KMS-11 (cell line): Measurements from ENCODE around the gene CAMTA1.

Source experiments
- H2AFZ ChIP-seq: fragments of 200-600 bp; sonication (generic); 2 replicates; pipeline ENCODE4 v1.6.1; 2016; ENCODE audit warnings: antibody characterized with exemption, mixed run types, low read depth
- H3K27ac ChIP-seq: fragments of 200-600 bp; sonication (generic); 2 replicates; pipeline ENCODE4 v1.6.1; 2016; ENCODE audit warnings: mild to moderate bottlenecking, mixed run types
- H3K27me3 ChIP-seq: fragments of 200-600 bp; sonication (generic); 2 replicates; pipeline ENCODE4 v1.6.1; 2017; ENCODE audit warnings: mild to moderate bottlenecking, low read depth, mixed run types, moderate library complexity; ENCODE audit not compliant: insufficient read depth
- H3K36me3 ChIP-seq: fragments of 200-600 bp; sonication (generic); 2 replicates; pipeline ENCODE4 v1.6.1; 2017; ENCODE audit warnings: mild to moderate bottlenecking, mixed run types; ENCODE audit not compliant: insufficient read depth
- H3K4me1 ChIP-seq: fragments of 200-600 bp; sonication (generic); 2 replicates; pipeline ENCODE4 v1.6.1; 2016; ENCODE audit warnings: mild to moderate bottlenecking, low read depth, mixed run types; ENCODE audit not compliant: poor library complexity, severe bottlenecking
- H3K4me2 ChIP-seq: fragments of 200-600 bp; sonication (generic); 2 replicates; pipeline ENCODE4 v1.7.0; 2016; ENCODE audit warnings: mild to moderate bottlenecking, mixed run types
- H3K4me3 ChIP-seq: fragments of 200-600 bp; sonication (generic); IDR thresholded peaks from 2 replicates; pipeline ENCODE4 v1.6.1; 2017; ENCODE audit warnings: low read depth, low read length, mixed read lengths; ENCODE audit not compliant: insufficient read depth
- H3K79me2 ChIP-seq: fragments of 200-600 bp; sonication (generic); 2 replicates; pipeline ENCODE4 v1.6.1; 2016; ENCODE audit warnings: low read depth, mixed run types; ENCODE audit not compliant: insufficient read depth
- H3K9ac ChIP-seq: fragments of 200-600 bp; sonication (generic); 2 replicates; pipeline ENCODE4 v1.6.1; 2016; ENCODE audit warnings: mild to moderate bottlenecking, mixed run types
- H4K20me1 ChIP-seq: fragments of 200-600 bp; sonication (generic); 2 replicates; pipeline ENCODE4 v1.6.1; 2016; ENCODE audit warnings: mild to moderate bottlenecking, mixed run types; ENCODE audit not compliant: insufficient read depth
- TF ChIP-seq, protein P1 (sequence below): fragments of 200-600 bp; sonication (generic); conservative IDR thresholded peaks from 2 replicates; pipeline ENCODE4 v1.6.1; 2017; ENCODE audit warnings: low read depth, mild to moderate bottlenecking, antibody characterized with exemption, low read length, moderate library complexity, mixed read lengths

Gene CAMTA1

GRCh38 chr1:7196036-7196911 lies 411.0 kb downstream of the CAMTA1 start:
- Histone ChIP-seq H4K20me1 (no peaks in the 10 kb centered on the region), H3K4me1 (no peaks in the 10 kb centered on the region), H3K27ac (no peak overlapping the region), H3K4me2 (no peak overlapping the region), H3K27me3 (no peaks in the 10 kb centered on the region), H3K9ac (no peak overlapping the region), H3K36me3 (no peaks in the 10 kb centered on the region), H3K4me3 (no peak overlapping the region), H2AFZ (no peak overlapping the region), H3K79me2 (no peaks in the 10 kb centered on the region)
- TF ChIP-seq, protein P1, sequence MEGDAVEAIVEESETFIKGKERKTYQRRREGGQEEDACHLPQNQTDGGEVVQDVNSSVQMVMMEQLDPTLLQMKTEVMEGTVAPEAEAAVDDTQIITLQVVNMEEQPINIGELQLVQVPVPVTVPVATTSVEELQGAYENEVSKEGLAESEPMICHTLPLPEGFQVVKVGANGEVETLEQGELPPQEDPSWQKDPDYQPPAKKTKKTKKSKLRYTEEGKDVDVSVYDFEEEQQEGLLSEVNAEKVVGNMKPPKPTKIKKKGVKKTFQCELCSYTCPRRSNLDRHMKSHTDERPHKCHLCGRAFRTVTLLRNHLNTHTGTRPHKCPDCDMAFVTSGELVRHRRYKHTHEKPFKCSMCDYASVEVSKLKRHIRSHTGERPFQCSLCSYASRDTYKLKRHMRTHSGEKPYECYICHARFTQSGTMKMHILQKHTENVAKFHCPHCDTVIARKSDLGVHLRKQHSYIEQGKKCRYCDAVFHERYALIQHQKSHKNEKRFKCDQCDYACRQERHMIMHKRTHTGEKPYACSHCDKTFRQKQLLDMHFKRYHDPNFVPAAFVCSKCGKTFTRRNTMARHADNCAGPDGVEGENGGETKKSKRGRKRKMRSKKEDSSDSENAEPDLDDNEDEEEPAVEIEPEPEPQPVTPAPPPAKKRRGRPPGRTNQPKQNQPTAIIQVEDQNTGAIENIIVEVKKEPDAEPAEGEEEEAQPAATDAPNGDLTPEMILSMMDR = no peak

- Histone ChIP-seq H3K4me2 (no peak overlapping the region), H3K4me1 (no peaks in the 10 kb centered on the region), H3K27me3 (no peaks in the 10 kb centered on the region), H3K79me2 (no peaks in the 10 kb centered on the region), H3K36me3 (no peaks in the 10 kb centered on the region), H3K27ac (no peak overlapping the region), H3K9ac (no peak overlapping the region), H4K20me1 (no peaks in the 10 kb centered on the region), H3K4me3 (no peak overlapping the region), H2AFZ (no peak overlapping the region)
- TF ChIP-seq, protein P1 = no peak
Measured at GRCh38 chr1:7198664-7199063, 413.4 kb downstream of the CAMTA1 start.

GRCh38 chr1:7199077-7199779 lies 414.0 kb downstream of the CAMTA1 start:
- Histone ChIP-seq H3K27me3 (no peaks in the 10 kb centered on the region), H2AFZ (no peak overlapping the region), H3K4me1 (no peaks in the 10 kb centered on the region), H4K20me1 (no peaks in the 10 kb centered on the region), H3K27ac (no peak overlapping the region), H3K79me2 (no peaks in the 10 kb centered on the region), H3K9ac (no peak overlapping the region), H3K4me3 (no peak overlapping the region), H3K4me2 (no peak overlapping the region), H3K36me3 (no peaks in the 10 kb centered on the region)
- TF ChIP-seq, protein P1 = no peak

DNA sequence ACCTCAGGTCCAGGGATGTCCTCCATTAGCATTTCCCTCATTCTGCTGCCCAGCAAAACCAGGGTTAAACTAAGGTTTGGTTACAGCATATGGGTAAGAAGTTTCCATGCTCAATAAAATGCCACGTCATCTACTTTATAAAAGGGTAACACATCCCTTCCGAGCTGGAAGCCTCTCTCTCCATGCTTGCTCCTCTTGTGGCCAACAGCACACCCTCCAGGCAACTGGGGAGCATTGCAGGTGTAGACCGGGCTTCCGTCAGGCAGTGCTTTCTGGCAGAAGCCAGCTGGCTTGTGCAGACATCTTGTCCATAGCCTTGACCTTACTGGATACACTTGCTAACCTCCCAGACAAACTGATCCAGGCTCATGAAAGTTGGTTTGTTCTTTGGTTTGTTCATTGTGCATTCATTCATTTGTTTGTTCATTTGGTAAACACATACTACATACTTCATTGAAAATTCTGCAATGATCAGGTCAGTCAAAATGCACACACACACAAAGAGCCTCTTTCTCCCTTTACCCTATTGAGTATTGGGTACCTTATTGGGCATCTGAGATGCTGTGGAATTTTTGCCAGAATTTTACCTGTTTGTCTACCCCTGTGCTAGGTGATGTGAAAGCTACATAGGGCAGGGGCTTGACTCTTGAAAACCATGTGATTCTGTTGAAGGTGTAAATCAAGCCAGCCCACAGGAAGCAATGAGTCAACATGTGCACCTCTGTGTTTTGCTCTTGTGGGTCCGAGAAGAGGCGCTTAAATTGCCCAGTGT lies 422.8 kb downstream of the CAMTA1 start:
- no peaks in the 10 kb centered on the region for H4K20me1 ChIP-seq
- TF ChIP-seq, protein P1 = peak; percentile 84
- H3K79me2 ChIP-seq = no peaks in the 10 kb centered on the region
- no peak overlapping the region for H3K9ac ChIP-seq
- no peak overlapping the region for H2AFZ ChIP-seq
- H3K27ac ChIP-seq = no peak overlapping the region
- H3K36me3 ChIP-seq = no peaks in the 10 kb centered on the region
- no peak overlapping the region for H3K4me2 ChIP-seq
- H3K4me1 ChIP-seq = no peaks in the 10 kb centered on the region
- H3K4me3 ChIP-seq = no peak overlapping the region
- H3K27me3 ChIP-seq = no peaks in the 10 kb centered on the region
